IPS-NIHi11 (cell line): ENCODE results near the gene ADD2.
"Not testable (repeated sequence)": the region's sequence is repeated elsewhere in the genome, so short reads cannot be mapped to it uniquely, and the experiment has no call there.

Experiments used
- DNase-seq: peaks from one replicate; pipeline ENCODE4 v3.0.0; 2012; ENCODE audit warnings: mixed read lengths, low spot score

The ADD2 gene

DNA sequence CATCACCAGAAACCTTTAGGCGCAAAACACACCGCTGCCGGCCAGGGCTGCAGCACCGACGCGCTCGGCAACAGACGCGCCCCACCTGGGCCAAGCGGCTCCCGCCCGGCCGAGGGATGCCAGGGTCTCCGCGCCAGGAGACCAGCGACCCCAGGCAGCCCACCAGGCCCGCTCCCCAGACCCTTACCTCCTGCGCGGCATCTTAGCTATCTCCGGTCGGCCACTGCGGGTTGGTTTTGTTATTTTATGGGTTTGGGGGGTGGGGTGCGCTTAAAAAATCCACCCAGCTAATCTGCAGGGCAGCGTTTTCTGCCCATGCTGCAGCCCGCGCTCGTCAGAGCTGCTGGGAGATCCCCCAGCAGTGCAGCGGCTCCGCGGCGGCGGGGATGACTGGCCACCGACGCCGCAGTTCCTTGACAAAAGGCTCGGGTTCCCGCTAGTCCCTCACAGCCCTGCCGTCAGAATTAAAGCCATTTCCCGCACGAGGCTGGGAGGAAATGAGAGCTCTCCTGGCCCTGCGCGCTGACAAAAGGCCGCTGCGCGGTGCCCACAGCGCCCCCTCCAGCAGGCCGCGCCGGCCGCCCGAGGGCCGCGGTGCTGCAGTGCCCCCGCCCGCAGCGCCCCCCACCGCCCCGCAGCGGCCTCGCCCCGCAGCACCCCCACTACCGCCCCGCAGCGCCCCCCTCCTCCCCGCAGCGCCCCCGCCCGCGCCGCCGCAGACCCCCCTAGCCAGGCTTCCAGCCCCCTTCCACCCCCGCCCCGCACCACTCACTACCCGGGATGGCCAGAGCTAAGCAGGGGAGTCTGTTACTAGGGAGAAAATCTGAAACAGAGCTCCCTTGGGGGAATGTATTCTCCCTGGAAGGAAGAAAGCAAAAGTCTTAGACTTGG is at the start of gene ADD2:
Gene ADD2, minus strand, starts transcription at position 502 of the 891 bp plus-strand sequence. CDS start 61,792 bp downstream, outside the sequence.
- peak; percentile 90 for DNase-seq

GRCh38 chr2:70817284-70817954 is 49.4 kb upstream of the ADD2 start:
- DNase-seq: no peak

- DNase-seq: no peak
Observed at GRCh38 chr2:70816726-70817125, 48.7 kb upstream of the ADD2 start.

- DNase-seq: no peak
Observed at GRCh38 chr2:70808983-70809958, 41.3 kb upstream of the ADD2 start.

DNA sequence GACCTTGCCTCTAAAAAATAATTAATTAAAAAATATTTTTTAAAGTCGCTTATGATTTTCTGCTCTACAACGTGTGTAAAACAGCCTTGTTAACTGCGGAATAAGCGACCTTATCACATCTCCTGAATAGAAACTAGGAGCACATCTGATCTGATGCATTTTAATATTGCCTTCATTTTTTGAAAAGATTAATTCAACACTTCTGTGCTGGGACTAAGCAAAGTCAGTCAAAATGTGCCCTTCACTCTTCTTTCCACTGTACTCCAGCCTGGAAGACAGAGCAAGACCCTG is 39.8 kb upstream of the ADD2 start:
- no peak for DNase-seq

- DNase-seq: no peak
Observed at GRCh38 chr2:70807102-70807827, 39.3 kb upstream of the ADD2 start.

GRCh38 chr2:70806620-70807019 is 38.6 kb upstream of the ADD2 start:
- DNase-seq: no peak

DNA sequence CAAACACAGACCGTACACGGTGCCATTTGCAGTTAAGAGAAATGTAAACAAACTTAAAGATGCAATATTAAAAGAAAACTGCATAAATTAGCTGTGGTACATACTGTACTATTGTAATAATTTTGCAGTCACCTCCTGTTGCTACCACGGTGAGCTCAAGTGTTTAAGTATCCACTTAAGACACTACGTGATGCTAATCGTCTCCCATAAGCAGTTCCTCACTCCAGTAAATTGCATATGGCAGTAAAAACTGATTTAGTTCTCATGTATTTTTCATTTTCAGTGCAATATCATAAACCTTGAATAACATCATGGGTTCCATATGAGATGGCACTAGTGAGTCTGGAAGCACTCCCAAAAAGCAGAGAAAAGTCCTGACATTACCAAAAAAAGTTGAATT is 38.0 kb upstream of the ADD2 start:
- no peak for DNase-seq

GRCh38 chr2:70801607-70802263 is 33.7 kb upstream of the ADD2 start:
- DNase-seq: no peak

- DNase-seq: no peak
Observed at GRCh38 chr2:70799706-70800105, 31.7 kb upstream of the ADD2 start.

DNA sequence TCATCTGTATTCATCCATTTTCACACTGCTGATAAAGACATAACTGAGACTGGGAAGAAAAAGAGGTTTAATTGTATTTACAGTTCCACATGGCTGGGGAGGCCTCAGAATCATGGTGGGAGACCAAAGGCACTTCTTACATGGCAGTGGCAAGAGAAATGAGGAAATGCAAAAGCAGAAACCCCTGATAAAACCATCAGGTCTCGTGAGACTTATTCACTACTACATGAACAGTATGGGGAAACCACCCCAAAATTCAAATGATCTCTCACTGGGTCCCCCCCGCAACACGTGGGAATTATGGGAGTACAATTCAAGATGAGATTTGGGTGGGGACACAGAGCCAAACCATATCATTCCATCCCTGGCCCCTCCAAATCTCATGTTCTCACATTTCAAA is 30.0 kb upstream of the ADD2 start:
- DNase-seq: not testable (repeated sequence)

DNA sequence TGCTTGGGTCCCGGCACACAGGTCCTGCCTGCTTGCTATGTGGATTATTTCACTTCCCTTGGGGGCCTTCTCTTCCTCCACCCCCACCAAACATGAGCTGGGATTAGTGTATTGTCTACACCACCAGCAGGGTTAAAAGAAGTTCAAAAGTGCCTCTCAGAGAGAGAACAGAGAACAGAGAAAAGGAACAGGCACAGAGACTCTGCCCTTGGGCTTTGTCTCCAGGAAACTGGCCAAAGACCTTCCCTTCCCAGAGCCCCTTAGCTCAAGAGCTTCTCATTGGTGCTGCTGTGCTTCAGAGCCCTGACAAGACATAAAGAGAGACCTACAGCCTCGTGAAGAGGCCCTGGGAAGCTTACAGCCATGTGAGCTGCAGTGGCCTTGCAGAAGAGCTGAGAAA is 29.5 kb upstream of the ADD2 start:
- DNase-seq: no peak

DNA sequence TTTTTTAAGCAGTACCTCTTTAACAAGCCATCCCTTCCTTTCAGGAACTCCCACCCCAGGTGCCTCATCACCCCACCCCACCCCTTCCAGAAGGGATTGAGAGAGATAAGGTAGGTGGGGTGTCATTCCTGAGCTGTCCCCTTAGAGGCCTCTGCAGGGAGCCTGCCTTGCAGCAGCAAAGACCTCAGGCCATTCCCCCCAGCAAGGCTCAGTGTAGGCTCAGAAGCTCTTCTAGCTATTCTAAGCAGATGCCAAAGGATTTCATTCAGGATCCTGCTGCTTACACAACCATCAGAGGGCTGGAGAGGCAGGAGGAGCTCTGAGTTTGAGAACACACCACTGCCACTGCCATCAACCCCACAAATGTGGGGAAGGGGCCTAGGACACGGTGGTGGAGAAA is 28.3 kb upstream of the ADD2 start:
- no peak for DNase-seq

DNA sequence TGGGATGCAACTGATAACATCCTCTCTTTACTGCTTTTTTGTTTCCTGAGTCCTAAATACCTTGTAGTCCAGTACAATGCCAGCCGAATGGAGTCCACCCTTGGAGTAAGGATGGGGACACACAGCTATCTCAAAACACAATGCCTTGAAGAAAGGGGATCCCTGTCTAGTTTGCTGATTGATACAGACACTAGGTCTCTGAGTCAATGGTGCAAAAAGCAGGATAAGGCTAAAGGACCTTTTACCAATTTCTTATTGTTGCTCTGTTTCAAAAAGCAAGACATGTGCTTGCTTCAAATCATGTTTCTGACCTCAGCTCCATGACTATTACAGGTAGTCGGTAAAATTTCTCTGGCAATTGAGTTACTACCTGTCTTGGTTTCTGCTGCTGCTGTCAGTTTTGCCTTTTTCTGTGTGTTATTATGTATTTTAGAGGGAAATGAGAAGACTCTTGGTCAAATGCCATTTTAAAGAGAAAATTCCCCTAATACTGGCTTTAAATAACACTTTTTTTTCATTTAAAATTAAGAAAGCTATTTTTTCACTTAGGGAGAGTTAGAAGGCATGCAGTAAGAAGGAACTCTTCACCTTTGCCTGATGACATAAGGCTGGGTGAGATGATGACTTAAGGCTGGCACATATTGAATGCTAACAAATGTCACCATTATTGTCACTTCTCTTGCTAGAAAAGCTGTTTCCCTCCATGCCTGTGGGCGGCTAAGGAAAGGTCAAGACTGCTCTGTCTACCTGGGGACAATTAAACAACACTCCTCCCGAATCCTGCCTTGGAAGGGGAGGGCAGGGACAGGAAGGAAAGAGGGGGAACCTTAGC is 27.4 kb upstream of the ADD2 start:
- DNase-seq: no peak

DNA sequence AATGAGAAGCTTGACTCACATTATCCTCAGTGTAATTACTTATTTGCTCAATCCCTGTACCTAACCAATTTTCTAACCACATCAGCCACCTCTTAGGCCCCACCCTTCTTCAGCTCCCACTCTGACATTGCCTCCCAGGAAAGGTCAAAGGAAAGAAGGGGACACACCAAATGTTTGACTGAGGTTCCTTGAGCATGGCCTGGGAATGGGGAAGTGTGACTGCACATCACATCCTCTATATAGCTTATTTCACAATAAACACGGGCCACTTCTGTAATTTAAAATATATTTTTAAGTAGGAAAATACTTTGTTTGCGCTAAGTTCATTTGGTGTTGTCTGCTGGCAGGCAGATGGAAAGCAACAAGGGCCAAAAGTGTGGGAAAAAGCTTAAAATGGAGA is 25.4 kb upstream of the ADD2 start:
- DNase-seq: no peak

DNA sequence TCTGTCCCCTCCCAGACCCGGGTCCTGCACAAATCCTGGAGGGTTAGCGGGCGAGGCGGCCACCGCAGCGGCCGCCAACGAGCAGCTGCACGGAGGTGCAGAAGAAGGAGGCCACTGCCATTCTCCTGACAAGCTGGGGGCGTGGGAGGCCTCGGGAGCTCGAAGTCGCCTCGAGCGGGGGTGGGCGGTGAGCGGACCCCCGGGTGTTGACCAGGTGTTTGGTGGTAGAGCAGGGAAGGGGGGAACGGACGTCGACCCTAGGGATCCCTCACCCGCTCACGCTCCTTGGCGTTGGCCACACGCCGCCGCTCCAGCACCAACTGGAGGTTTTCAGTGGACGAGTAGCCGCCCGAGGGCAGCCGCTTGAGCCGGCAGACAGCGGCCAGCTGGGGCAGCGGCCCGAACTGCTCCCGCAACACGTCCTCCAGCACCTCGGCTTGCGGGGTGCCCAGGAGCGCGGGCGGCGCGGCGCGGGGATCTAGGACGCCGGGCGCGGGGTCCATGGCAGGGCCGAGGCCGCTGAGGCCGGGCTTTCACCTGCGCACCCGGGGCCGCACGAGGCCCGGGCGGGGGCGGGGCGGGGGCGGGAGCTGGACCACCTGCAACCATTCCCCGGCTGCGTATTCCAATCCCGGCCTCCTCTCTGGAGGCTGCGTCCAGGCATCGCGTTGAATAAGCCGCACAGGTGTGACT is 22.3 kb upstream of the ADD2 start, which contains the start of gene FIGLA:
Gene FIGLA, minus strand, starts transcription at position 508 of the 693 bp plus-strand sequence. Its CDS starts 5 bp downstream, at position 503.
- DNase-seq: peak; percentile 68

DNA sequence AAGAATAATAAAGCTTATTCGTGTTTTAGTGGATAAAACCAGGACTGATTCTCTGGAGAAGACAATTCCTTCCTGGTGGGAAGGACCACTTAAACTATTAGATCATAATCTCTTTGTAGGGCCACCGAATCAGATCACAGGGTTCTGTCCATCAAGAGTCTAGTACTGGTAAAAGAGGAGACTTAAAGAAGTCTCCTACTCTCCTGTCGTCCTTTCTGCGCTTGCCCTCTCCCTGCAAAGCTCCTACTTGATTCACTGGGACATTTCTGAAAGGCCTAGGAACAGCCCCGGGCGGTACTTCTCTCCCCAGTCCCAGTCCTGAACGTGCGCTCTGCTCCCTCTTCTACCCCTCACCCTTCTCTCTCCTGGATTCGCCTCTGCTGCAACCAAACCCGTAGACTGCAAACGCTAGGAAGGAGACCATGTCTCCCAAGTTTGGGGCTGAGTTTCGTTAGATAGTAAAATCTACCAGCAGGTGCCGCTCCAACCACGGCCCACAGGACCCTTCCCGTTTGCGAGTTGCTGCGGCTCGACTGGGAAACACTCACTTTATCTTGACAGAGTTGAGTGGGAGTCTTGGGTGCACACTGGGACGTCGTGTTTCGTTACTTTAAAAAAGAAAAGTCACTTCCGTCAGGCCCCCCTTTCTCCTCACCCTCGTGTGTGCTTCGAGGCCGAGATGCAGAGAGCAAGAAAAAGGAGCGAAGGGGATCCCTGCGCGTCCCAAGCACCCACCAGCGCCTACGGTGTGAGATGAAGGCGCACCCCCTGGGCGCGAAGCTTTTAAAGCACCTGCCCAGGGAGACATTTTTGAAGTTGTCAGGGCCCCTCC is 21.5 kb upstream of the ADD2 start:
- peak; percentile 82 for DNase-seq

- DNase-seq: peak; percentile 47
Observed at GRCh38 chr2:70785137-70785911, 17.3 kb upstream of the ADD2 start.
